ENCODE data around the gene KCNC3. TPM values are rescaled to one million over a fixed set of nuclear protein-coding genes. Genes with fewer than 3 reads are reported as not detected.

KCNC3 gene
- total RNA-seq, 1 donor from 2014 or later = 24.0 TPM

- peaks cover 16% of the 10 kb centered on the region for H3K27me3 Mint-ChIP-seq (ENCODE audit: insufficient read depth)
- H3K4me1 Mint-ChIP-seq (ENCODE audit: low read depth) = peaks cover 67% of the 10 kb centered on the region
- H3K27ac Mint-ChIP-seq = peak overlapping the region; percentile 89
- H3K9me3 Mint-ChIP-seq = no peaks in the 10 kb centered on the region
- peak overlapping the region; percentile 84 for H3K4me3 Mint-ChIP-seq
- DNase-seq (ENCODE audit: low spot score) = no peak
- peaks cover 5% of the 10 kb centered on the region for H3K36me3 Mint-ChIP-seq (ENCODE audit: low read depth)
- intact Hi-C loops (cut with micrococcal nuclease) = loop anchor here (1.0 to 5.0 kb wide), 10 partner anchors 47 to 1038 kb away; partner anchors contain the start of genes ETFB, JOSD2, NR1H2 and POLD1
Observed at GRCh38 chr19:50328873-50329145, 368 bp downstream of the KCNC3 start.

GRCh38 chr19:50328224-50328872 is 829 bp downstream of the KCNC3 start:
- intact Hi-C loops (cut with micrococcal nuclease) = loop anchor here (2.0 to 5.0 kb wide), 4 partner anchors 76 to 1038 kb away; partner anchors contain the start of genes ETFB and PRMT1
- Mint-ChIP-seq H3K4me1 (ENCODE audit: low read depth) (peaks cover 62% of the 10 kb centered on the region), H3K36me3 (ENCODE audit: low read depth) (peaks cover 5% of the 10 kb centered on the region), H3K27me3 (ENCODE audit: insufficient read depth) (peaks cover 16% of the 10 kb centered on the region), H3K27ac (no peak overlapping the region), H3K4me3 (peak overlapping the region; percentile 55), H3K9me3 (no peaks in the 10 kb centered on the region)
- DNase-seq (ENCODE audit: low spot score) = no peak

GRCh38 chr19:50327461-50328223 is 1.5 kb downstream of the KCNC3 start:
- peaks cover 5% of the 10 kb centered on the region for H3K36me3 Mint-ChIP-seq (ENCODE audit: low read depth)
- H3K4me3 Mint-ChIP-seq = peak overlapping the region; percentile 84
- peak overlapping the region; percentile 73 for H3K27ac Mint-ChIP-seq
- H3K4me1 Mint-ChIP-seq (ENCODE audit: low read depth) = peaks cover 58% of the 10 kb centered on the region
- peaks cover 16% of the 10 kb centered on the region for H3K27me3 Mint-ChIP-seq (ENCODE audit: insufficient read depth)
- no peak for DNase-seq (ENCODE audit: low spot score)
- intact Hi-C loops (cut with micrococcal nuclease) = loop anchor here (2.0 to 5.0 kb wide), 4 partner anchors 75 to 1039 kb away; partner anchors contain the start of genes ETFB and PRMT1
- no peaks in the 10 kb centered on the region for H3K9me3 Mint-ChIP-seq

- intact Hi-C loops (cut with micrococcal nuclease) = loop anchor here (5.0 kb wide), 3 partner anchors 75 to 650 kb away; partner anchors contain the start of gene PRMT1
- Mint-ChIP-seq H3K27me3 (ENCODE audit: insufficient read depth) (peaks cover 16% of the 10 kb centered on the region), H3K36me3 (ENCODE audit: low read depth) (peaks cover 5% of the 10 kb centered on the region)
Observed at GRCh38 chr19:50327013-50327412, 2.2 kb downstream of the KCNC3 start.

GRCh38 chr19:50326101-50326664 is 3.0 kb downstream of the KCNC3 start:
- H3K4me1 Mint-ChIP-seq (ENCODE audit: low read depth) = peaks cover 44% of the 10 kb centered on the region

More at GRCh38 chr19:50327013-50327412, 2.2 kb downstream of the KCNC3 start:
- Mint-ChIP-seq H3K4me3 (peak overlapping the region; percentile 84), H3K9me3 (no peaks in the 10 kb centered on the region), H3K27ac (peak overlapping the region; percentile 73), H3K4me1 (ENCODE audit: low read depth) (peaks cover 52% of the 10 kb centered on the region)
- no peak for DNase-seq (ENCODE audit: low spot score)

GRCh38 chr19:50325310-50326100 is 3.7 kb downstream of the KCNC3 start:
- Mint-ChIP-seq H3K27ac (peak overlapping the region; percentile 54), H3K9me3 (no peaks in the 10 kb centered on the region), H3K4me3 (peak overlapping the region; percentile 82), H3K36me3 (ENCODE audit: low read depth) (peaks cover 5% of the 10 kb centered on the region), H3K4me1 (ENCODE audit: low read depth) (peaks cover 40% of the 10 kb centered on the region), H3K27me3 (ENCODE audit: insufficient read depth) (peaks cover 16% of the 10 kb centered on the region)
- DNase-seq (ENCODE audit: low spot score) = peak; percentile 82
- intact Hi-C loops (cut with micrococcal nuclease) = loop anchor here (1.0 to 5.0 kb wide), 4 partner anchors 9 to 648 kb away; partner anchors contain the start of gene PRMT1

More at GRCh38 chr19:50326101-50326664, 3.0 kb downstream of the KCNC3 start:
- Mint-ChIP-seq H3K36me3 (ENCODE audit: low read depth) (peaks cover 5% of the 10 kb centered on the region), H3K27ac (no peak overlapping the region), H3K4me3 (peak overlapping the region; percentile 84), H3K9me3 (no peaks in the 10 kb centered on the region), H3K27me3 (ENCODE audit: insufficient read depth) (peaks cover 16% of the 10 kb centered on the region)
- intact Hi-C loops (cut with micrococcal nuclease) = loop anchor here (5.0 kb wide), 3 partner anchors 74 to 649 kb away; partner anchors contain the start of gene PRMT1
- no peak for DNase-seq (ENCODE audit: low spot score)

GRCh38 chr19:50324331-50324730 is 4.8 kb downstream of the KCNC3 start:
- Mint-ChIP-seq H3K4me1 (ENCODE audit: low read depth) (peaks cover 29% of the 10 kb centered on the region), H3K4me3 (no peak overlapping the region), H3K27me3 (ENCODE audit: insufficient read depth) (peaks cover 16% of the 10 kb centered on the region), H3K36me3 (ENCODE audit: low read depth) (peaks cover 6% of the 10 kb centered on the region), H3K27ac (no peak overlapping the region), H3K9me3 (no peaks in the 10 kb centered on the region)
- intact Hi-C loops (cut with micrococcal nuclease) = no loop called here
- DNase-seq (ENCODE audit: low spot score) = no peak

GRCh38 chr19:50323782-50324133 is 5.4 kb downstream of the KCNC3 start:
- no peaks in the 10 kb centered on the region for H3K9me3 Mint-ChIP-seq
- peaks cover 27% of the 10 kb centered on the region for H3K4me1 Mint-ChIP-seq (ENCODE audit: low read depth)
- H3K4me3 Mint-ChIP-seq = no peak overlapping the region
- H3K27me3 Mint-ChIP-seq (ENCODE audit: insufficient read depth) = peaks cover 16% of the 10 kb centered on the region
- no peak overlapping the region for H3K27ac Mint-ChIP-seq
- DNase-seq (ENCODE audit: low spot score) = no peak
- intact Hi-C loops (cut with micrococcal nuclease) = no loop called here
- peaks cover 9% of the 10 kb centered on the region for H3K36me3 Mint-ChIP-seq (ENCODE audit: low read depth)

GRCh38 chr19:50322931-50323781 is 6.0 kb downstream of the KCNC3 start:
- DNase-seq (ENCODE audit: low spot score) = no peak
- H3K4me1 Mint-ChIP-seq (ENCODE audit: low read depth) = peaks cover 27% of the 10 kb centered on the region
- H3K9me3 Mint-ChIP-seq = no peaks in the 10 kb centered on the region
- no peak overlapping the region for H3K4me3 Mint-ChIP-seq
- H3K27me3 Mint-ChIP-seq (ENCODE audit: insufficient read depth) = peaks cover 16% of the 10 kb centered on the region
- intact Hi-C loops (cut with micrococcal nuclease) = no loop called here
- no peak overlapping the region for H3K27ac Mint-ChIP-seq
- H3K36me3 Mint-ChIP-seq (ENCODE audit: low read depth) = peaks cover 9% of the 10 kb centered on the region

GRCh38 chr19:50322234-50322633 is 6.9 kb downstream of the KCNC3 start:
- intact Hi-C loops (cut with micrococcal nuclease) = no loop called here
- peaks cover 9% of the 10 kb centered on the region for H3K27me3 Mint-ChIP-seq (ENCODE audit: insufficient read depth)

GRCh38 chr19:50321831-50322230 is 7.3 kb downstream of the KCNC3 start:
- H3K9me3 Mint-ChIP-seq = no peaks in the 10 kb centered on the region
- intact Hi-C loops (cut with micrococcal nuclease) = no loop called here
- peaks cover 5% of the 10 kb centered on the region for H3K27me3 Mint-ChIP-seq (ENCODE audit: insufficient read depth)
- DNase-seq (ENCODE audit: low spot score) = no peak
- no peak overlapping the region for H3K4me3 Mint-ChIP-seq
- H3K27ac Mint-ChIP-seq = no peak overlapping the region
- H3K4me1 Mint-ChIP-seq (ENCODE audit: low read depth) = peaks cover 16% of the 10 kb centered on the region
- peaks cover 4% of the 10 kb centered on the region for H3K36me3 Mint-ChIP-seq (ENCODE audit: low read depth)

More at GRCh38 chr19:50322234-50322633, 6.9 kb downstream of the KCNC3 start:
- Mint-ChIP-seq H3K27ac (no peak overlapping the region), H3K36me3 (ENCODE audit: low read depth) (peaks cover 8% of the 10 kb centered on the region), H3K4me1 (ENCODE audit: low read depth) (peaks cover 21% of the 10 kb centered on the region), H3K4me3 (no peak overlapping the region), H3K9me3 (no peaks in the 10 kb centered on the region)
- no peak for DNase-seq (ENCODE audit: low spot score)

- no peak overlapping the region for H3K4me3 Mint-ChIP-seq
- peaks cover 4% of the 10 kb centered on the region for H3K36me3 Mint-ChIP-seq (ENCODE audit: low read depth)
- H3K9me3 Mint-ChIP-seq = no peaks in the 10 kb centered on the region
- H3K27ac Mint-ChIP-seq = no peak overlapping the region
- H3K4me1 Mint-ChIP-seq (ENCODE audit: low read depth) = peaks cover 19% of the 10 kb centered on the region
- peaks cover 11% of the 10 kb centered on the region for H3K27me3 Mint-ChIP-seq (ENCODE audit: insufficient read depth)
- no peak for DNase-seq (ENCODE audit: low spot score)
- intact Hi-C loops (cut with micrococcal nuclease) = no loop called here
Observed at GRCh38 chr19:50320596-50320995, 8.6 kb downstream of the KCNC3 start.

Measured in activated T-helper 1 cell treated with anti-CD3 and anti-CD28 coated beads, Interleukin-12 subunit alpha, Interleukin-12 subunit beta, Interleukin-2, Interleukin-4 antibody, amounts not matched to agents 30 ng/mL and 10 ng/mL and 1 ng/mL, durations not matched to agents 14 hours and 24 hours and 36 hours (primary cell).